WTC11 (cell line): ENCODE measurements around the gene TMTC1.

Experiments used
- AR ChIP-seq: fragments of 250-450 bp; sonication (Bioruptor Pico); IDR thresholded peaks from 2 replicates; pipeline ENCODE4 v1.9.0; 2021; ENCODE audit warnings: mild to moderate bottlenecking
- ATF2 ChIP-seq: sonication (generic); formaldehyde crosslinking; IDR thresholded peaks from 2 replicates; pipeline ENCODE4 v1.8.1; 2022; ENCODE audit warnings: low read depth, missing genetic modification reagents, borderline replicate concordance
- CTCF ChIP-seq: fragments of 200-600 bp; IDR thresholded peaks from 2 replicates; pipeline ENCODE4 v1.8.0; 2022; ENCODE audit warnings: antibody characterized with exemption
- FOXP1 ChIP-seq: sonication (generic); formaldehyde crosslinking; IDR thresholded peaks from 2 replicates; pipeline ENCODE4 v1.8.0; 2022; ENCODE audit warnings: missing genetic modification reagents, mild to moderate bottlenecking, moderate library complexity, borderline replicate concordance
- IRF2 ChIP-seq: sonication (generic); formaldehyde crosslinking; IDR thresholded peaks from 2 replicates; pipeline ENCODE4 v1.8.0; 2022; ENCODE audit warnings: low read depth, missing genetic modification reagents, borderline replicate concordance
- MAX ChIP-seq: sonication (generic); formaldehyde crosslinking; IDR thresholded peaks from 2 replicates; pipeline ENCODE4 v1.8.0; 2022; ENCODE audit warnings: mild to moderate bottlenecking, missing genetic modification reagents
- RELA ChIP-seq: sonication (generic); formaldehyde crosslinking; IDR thresholded peaks from 2 replicates; pipeline ENCODE4 v1.8.1; 2022; ENCODE audit warnings: missing genetic modification reagents, mild to moderate bottlenecking, borderline replicate concordance

- TF ChIP-seq RELA (CRISPR knock-in tag) (no peak), MAX (CRISPR knock-in tag) (no peak), AR (CRISPR knock-in tag) (no peak), CTCF (no peak), ATF2 (CRISPR knock-in tag) (no peak), IRF2 (CRISPR knock-in tag) (no peak), FOXP1 (CRISPR knock-in tag) (no peak)
Measured at GRCh38 chr12:29706311-29706710, 77.4 kb downstream of the TMTC1 start.
